Activated CD8-positive, alpha-beta T cell treated with anti-CD3 and anti-CD28 coated beads for 36 hours (primary cell): ENCODE measurements around the gene GGACT. TPM values are rescaled to one million over a fixed set of nuclear protein-coding genes. Genes with fewer than 3 reads are reported as not detected.
A peak's percentile ranks its signal among the peaks of the same experiment; 100 is the strongest.

Source experiments
- ATAC-seq: fragments of 200-7000 bp; cut with Tn5 transposase; one replicate; pipeline ENCODE4 v1.10.0; 2021; ENCODE audit warnings: mild to moderate bottlenecking, moderate library complexity
- CTCF ChIA-PET: fragments of 350-600 bp; sonication (Branson Sonifier 250); formaldehyde crosslinking; loops from one replicate; lab custom pipeline; 2021; ENCODE audit warnings: antibody characterized with exemption; lab: Charles Lee
- POLR2A ChIA-PET: fragments of 350-600 bp; sonication (Branson Sonifier 250); formaldehyde crosslinking; loops from one replicate; lab custom pipeline; 2021; ENCODE audit warnings: antibody characterized with exemption; lab: Charles Lee
- DNase-seq: peaks from one replicate; pipeline ENCODE4 v3.0.0-alpha.2; 2020
- H3K27ac Mint-ChIP-seq: one replicate; pipeline ENCODE4 v1.8.0; 2021; ENCODE audit warnings: mild to moderate bottlenecking, mixed read lengths
- H3K27me3 Mint-ChIP-seq: one replicate; pipeline ENCODE4 v1.8.0; 2021; ENCODE audit warnings: mixed read lengths
- H3K36me3 Mint-ChIP-seq: one replicate; pipeline ENCODE4 v1.8.0; 2021; ENCODE audit warnings: low read depth, mixed read lengths
- H3K4me1 Mint-ChIP-seq: one replicate; pipeline ENCODE4 v1.8.0; 2021; ENCODE audit warnings: low read depth, mixed read lengths
- H3K4me3 Mint-ChIP-seq: one replicate; pipeline ENCODE4 v1.8.0; 2021; ENCODE audit warnings: mild to moderate bottlenecking, moderate library complexity, mixed read lengths
- H3K9me3 Mint-ChIP-seq: one replicate; pipeline ENCODE4 v1.8.0; 2021; ENCODE audit warnings: mixed read lengths
- CTCF ChIP-seq: fragments of 200-600 bp; IDR thresholded peaks from one replicate; pipeline ENCODE4 v1.8.0; 2022; ENCODE audit warnings: antibody characterized with exemption, mild to moderate bottlenecking
- intact Hi-C: fragments of 100-400 bp; cut with micrococcal nuclease; formaldehyde crosslinking; loops from one replicate; pipeline ENCODE4 v1.10.0; 2022
- total RNA-seq, 2 experiments: library from RNA; stranded (reverse); gene quantifications; one replicate each; pipeline ENCODE4 v1.2.3, GENCODE V29; 2021

GGACT gene
- total RNA-seq, 2 experiments from 2014 or later: 4.0 to 5.3 TPM

GRCh38 chr13:100522618-100523309 lies 65.8 kb downstream of the GGACT start:
- H3K27me3 Mint-ChIP-seq: no peaks in the 10 kb centered on the region
- H3K36me3 Mint-ChIP-seq: no peaks in the 10 kb centered on the region
- no peak for DNase-seq
- ChIA-PET POLR2A (no interaction called here), CTCF (interaction anchor here (1.2 to 2.0 kb wide), 4 partner anchors 8 to 622 kb away, joined by 3 to 7 read pairs (median 4); no protein-coding TSS in a partner anchor)
- intact Hi-C loops: no loop called here
- no peak for TF ChIP-seq CTCF
- no peak for ATAC-seq
- no peak overlapping the region for H3K27ac Mint-ChIP-seq
- H3K4me1 Mint-ChIP-seq: peaks cover 9% of the 10 kb centered on the region
- H3K9me3 Mint-ChIP-seq: no peaks in the 10 kb centered on the region
- H3K4me3 Mint-ChIP-seq: no peak overlapping the region

DNA sequence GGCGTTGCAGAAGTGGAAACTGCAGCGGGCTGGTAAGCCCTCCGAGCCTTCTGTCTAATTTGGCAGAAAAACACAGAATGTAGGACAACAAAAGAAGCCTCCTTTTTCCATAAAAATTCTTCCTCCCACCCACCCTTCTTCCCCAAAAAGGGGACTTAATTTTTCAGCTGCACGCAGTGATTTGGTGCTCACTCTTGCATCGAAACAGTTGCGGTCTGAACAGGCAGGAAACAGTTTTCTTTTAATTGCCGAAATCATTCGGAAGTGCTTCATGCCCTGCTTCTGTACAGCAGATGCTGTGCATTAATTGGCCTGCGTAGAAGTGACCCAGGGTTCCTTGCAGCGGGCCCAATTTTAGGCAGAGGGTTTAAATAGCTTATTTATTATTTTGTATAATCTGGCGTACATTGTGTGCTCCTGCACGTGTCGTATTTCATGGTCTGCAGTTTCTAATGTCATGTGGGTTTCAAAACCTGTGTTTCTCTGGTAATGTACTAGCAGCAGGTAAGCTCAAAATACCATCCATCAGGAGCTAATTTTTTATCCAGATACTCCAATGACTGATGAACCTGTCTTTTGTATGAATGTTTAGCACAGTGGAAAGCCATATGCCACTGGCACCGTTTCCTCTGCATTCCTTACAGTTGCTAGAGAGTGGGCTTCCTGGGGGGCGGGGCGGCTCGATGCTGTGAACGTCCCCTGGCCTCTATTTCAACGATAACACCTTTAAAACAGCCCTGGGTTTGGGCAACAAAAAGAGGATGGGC lies 66.6 kb downstream of the GGACT start:
- Mint-ChIP-seq H3K4me1 (peaks cover 14% of the 10 kb centered on the region), H3K36me3 (no peaks in the 10 kb centered on the region), H3K27ac (no peak overlapping the region), H3K4me3 (peak overlapping the region; percentile 20), H3K9me3 (no peaks in the 10 kb centered on the region), H3K27me3 (no peaks in the 10 kb centered on the region)
- no peak for DNase-seq
- ATAC-seq: peak; percentile 64
- intact Hi-C loops: no loop called here
- POLR2A ChIA-PET: no interaction called here
- TF ChIP-seq CTCF: no peak
- CTCF ChIA-PET: interaction anchor here (1.2 to 1.5 kb wide), 3 partner anchors 9 to 622 kb away, joined by 3 to 6 read pairs (median 3); no protein-coding TSS in a partner anchor

GRCh38 chr13:100520936-100521850 lies 67.4 kb downstream of the GGACT start:
- no peak for DNase-seq
- intact Hi-C loops: no loop called here
- Mint-ChIP-seq H3K4me3 (peak overlapping the region; percentile 20), H3K27ac (no peak overlapping the region), H3K27me3 (no peaks in the 10 kb centered on the region), H3K9me3 (no peaks in the 10 kb centered on the region), H3K36me3 (no peaks in the 10 kb centered on the region), H3K4me1 (peaks cover 14% of the 10 kb centered on the region)
- TF ChIP-seq CTCF: no peak
- ChIA-PET CTCF (interaction anchor here (1.6 kb wide), 1 partner anchor 11 kb away, joined by 3 read pairs; no protein-coding TSS in a partner anchor), POLR2A (no interaction called here)
- ATAC-seq: no peak

- H3K9me3 Mint-ChIP-seq: no peaks in the 10 kb centered on the region
- H3K4me1 Mint-ChIP-seq: peaks cover 17% of the 10 kb centered on the region
- H3K27me3 Mint-ChIP-seq: no peaks in the 10 kb centered on the region
- H3K4me3 Mint-ChIP-seq: no peak overlapping the region
- H3K27ac Mint-ChIP-seq: no peak overlapping the region
- TF ChIP-seq CTCF: no peak
- ChIA-PET POLR2A (no interaction called here), CTCF (interaction anchor here (1.2 to 1.6 kb wide), 2 partner anchors 9 to 863 kb away, joined by 3 read pairs; no protein-coding TSS in a partner anchor)
- ATAC-seq: no peak
- intact Hi-C loops: loop anchor here (10.0 kb wide), 3 partner anchors 285 to 865 kb away; no protein-coding TSS in a partner anchor
- DNase-seq: no peak
- H3K36me3 Mint-ChIP-seq: no peaks in the 10 kb centered on the region
Measured at GRCh38 chr13:100519626-100520025, 69.0 kb downstream of the GGACT start.
